GM19099 (cell line): Measurements from ENCODE around the gene NFATC3.

Source experiments
- POLR2A ChIP-seq: IDR thresholded peaks from 3 replicates; pipeline ENCODE4 v1.6.1; 2011; ENCODE audit warnings: low read depth; ENCODE audit not compliant: insufficient read length; ENCODE audit errors: extremely low read depth

NFATC3 gene

DNA sequence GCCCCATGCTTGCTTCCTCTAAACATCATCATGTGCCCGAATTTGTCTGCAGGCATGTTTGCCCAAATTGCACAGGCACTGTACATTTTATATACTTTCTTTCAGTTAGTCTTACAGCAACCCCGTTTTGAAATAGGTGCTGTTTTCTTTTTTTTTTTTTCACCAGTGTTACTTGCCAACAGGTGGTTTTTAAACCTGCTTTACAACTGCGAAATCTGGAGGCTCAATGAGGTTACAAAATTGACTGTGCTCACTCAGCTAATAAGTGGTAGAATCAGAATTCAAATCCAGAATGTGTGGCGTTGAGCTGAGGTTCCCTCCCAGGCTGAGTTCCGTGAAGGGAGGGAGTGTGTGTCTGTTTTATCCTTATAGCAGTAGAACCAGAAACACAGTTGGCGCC, 165.8 kb downstream of the NFATC3 start:
- TF ChIP-seq POLR2A = no peak

DNA sequence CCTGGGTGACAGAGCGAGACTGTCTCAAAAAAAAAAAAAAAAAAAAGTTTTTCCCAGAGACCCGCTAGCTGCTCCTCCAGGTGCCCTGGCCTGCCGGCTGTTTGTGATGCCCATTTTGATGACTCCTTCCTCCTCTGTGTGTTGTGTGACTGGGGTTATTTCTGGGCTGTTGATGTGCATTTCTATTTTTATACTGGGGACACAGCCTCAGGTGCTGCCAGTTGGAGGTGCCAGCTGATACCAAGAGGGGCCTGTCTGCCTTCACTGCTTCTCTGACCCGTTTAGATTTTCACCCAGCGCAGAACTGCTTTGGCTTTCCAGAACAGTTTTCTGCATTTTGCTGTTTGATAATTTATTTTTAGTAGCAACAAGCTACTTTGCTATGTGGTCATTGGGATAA, 166.7 kb downstream of the NFATC3 start:
- no peak for TF ChIP-seq POLR2A

DNA sequence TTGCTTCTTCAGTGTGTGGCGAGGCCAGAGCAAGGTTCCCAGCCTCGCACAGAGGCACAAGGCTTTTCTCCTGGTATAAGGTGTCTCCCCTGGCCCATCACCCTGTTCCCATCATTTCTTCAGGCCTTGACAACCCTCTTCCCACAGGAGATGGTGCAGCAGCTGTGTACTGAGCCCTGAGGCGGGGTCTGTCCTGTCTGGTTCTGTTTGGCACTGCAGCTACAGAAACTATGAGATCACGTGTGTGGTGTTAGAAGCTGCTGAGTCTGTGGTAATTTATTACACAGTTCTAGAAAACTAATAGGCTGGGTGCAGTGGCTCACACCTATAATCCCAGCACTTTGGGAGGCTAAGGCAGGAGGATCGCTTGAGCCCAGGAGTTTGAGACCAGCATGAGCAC, 167.2 kb downstream of the NFATC3 start:
- no peak for TF ChIP-seq POLR2A

DNA sequence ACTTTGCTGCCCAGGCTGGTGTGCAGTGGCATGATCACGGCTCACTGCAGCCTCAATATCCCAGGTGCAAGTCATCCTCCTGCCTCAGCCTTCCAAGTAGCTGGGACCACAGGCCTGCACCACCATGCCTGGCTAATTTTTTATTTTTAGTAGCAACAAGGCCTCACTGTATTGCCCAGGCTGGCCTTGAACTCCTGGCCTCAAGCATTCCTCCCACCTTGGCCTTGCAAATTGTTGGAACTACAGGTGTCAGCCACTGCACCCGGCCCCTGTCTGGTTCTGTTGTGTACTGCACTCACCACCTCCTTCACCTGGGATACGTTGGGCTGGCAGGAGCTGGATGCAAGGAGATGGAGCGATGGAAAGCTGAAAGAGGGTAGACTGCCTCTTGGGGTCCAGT, 168.6 kb downstream of the NFATC3 start:
- no peak for TF ChIP-seq POLR2A

DNA sequence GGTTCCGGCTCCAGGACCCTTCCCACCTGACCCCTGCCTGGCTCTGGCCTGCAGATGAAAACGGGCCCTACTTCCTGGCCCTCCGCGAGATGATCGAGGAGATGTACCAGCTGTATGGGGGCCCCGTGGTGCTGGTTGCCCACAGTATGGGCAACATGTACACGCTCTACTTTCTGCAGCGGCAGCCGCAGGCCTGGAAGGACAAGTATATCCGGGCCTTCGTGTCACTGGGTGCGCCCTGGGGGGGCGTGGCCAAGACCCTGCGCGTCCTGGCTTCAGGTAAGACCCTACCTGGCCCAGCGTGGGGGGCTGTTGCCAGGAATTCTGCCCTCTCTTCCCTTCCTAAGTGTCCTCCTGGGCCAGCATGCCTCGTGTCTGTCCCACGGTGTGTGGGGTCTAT, 170.5 kb downstream of the NFATC3 start:
- TF ChIP-seq POLR2A = no peak

DNA sequence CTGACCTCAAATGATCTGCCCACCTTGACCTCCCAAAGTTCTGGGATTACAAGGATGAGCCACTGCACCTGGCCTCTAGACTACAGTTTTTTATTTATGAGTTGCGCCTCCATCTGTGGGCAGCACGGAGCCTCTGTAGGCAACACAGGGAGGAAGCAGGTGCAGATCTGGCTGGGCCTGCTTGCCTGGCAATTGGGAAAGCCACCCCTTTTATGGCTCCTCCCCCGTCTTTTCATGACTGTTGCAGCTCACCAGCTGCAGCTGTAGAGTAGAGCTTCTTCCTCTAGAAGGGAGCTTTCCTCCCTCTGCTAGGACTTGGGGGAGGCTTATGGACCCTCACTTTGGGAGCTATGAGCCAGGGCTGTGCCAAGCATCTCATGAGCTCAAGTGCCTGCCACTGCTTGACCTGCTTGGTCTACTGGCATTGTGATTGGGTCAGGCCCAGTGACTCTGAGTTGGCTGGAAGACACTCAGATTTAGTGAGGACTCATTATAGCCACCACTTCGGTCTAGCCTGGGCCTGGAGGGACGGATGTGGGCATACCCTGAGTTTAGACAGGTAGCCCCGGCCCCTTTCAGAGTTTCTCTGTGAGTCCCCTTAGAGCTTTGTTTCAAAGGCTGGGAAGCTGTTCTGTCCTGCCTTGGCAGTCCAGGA, 172.2 kb downstream of the NFATC3 start:
- TF ChIP-seq POLR2A = no peak

DNA sequence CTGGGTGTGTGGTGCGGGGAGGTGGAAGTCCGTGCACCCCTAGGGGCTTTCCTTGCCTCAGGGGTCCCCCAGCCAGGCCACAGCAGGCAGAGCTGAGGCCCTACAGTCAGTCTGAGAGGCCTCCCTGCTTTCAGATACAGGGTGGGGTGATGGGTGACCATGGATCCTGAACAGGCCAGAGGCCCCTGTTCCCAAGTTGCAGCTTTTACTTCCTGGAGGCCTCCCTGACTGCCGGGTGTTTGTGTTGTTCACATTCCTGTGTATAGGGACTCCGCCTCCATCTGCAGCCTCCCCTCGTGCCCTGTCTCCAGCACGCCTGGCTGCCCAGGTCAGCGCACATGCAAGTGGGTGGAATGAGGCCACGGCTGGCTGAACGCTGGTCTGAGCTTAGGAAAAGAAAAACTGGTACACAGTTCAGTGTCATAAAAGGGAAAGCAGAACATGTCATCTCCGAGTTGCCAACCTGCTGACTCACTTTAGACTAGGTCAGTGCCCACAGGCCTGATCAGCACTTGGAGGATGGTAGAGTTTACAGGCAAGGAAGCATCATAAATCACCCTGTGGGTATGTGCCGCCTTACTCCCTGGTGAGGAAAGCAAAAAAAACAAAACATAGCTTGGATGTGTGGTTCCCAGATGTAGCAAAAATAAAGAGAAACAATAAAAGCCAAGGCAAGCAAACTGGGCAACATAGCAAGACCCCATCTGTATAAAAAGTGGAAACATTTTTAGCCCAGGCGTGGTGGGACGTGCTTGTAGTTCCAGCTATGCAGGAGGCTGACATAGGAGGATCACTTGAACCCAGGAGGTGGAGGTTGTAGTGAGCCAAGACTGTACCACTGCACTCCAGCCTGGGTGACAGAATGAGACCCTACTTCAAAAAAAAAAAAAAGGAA, 173.0 kb downstream of the NFATC3 start:
- no peak for TF ChIP-seq POLR2A

DNA sequence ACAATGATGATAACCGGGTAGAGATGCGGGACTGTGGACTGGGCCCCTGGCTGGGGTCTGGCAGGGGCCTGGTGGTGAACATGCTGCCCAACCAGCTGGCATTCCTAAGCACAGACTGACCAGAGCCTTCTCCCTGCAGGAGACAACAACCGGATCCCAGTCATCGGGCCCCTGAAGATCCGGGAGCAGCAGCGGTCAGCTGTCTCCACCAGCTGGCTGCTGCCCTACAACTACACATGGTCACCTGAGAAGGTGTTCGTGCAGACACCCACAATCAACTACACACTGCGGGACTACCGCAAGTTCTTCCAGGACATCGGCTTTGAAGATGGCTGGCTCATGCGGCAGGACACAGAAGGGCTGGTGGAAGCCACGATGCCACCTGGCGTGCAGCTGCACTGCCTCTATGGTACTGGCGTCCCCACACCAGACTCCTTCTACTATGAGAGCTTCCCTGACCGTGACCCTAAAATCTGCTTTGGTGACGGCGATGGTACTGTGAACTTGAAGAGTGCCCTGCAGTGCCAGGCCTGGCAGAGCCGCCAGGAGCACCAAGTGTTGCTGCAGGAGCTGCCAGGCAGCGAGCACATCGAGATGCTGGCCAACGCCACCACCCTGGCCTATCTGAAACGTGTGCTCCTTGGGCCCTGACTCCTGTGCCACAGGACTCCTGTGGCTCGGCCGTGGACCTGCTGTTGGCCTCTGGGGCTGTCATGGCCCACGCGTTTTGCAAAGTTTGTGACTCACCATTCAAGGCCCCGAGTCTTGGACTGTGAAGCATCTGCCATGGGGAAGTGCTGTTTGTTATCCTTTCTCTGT, 174.0 kb downstream of the NFATC3 start:
- TF ChIP-seq POLR2A = no peak

DNA sequence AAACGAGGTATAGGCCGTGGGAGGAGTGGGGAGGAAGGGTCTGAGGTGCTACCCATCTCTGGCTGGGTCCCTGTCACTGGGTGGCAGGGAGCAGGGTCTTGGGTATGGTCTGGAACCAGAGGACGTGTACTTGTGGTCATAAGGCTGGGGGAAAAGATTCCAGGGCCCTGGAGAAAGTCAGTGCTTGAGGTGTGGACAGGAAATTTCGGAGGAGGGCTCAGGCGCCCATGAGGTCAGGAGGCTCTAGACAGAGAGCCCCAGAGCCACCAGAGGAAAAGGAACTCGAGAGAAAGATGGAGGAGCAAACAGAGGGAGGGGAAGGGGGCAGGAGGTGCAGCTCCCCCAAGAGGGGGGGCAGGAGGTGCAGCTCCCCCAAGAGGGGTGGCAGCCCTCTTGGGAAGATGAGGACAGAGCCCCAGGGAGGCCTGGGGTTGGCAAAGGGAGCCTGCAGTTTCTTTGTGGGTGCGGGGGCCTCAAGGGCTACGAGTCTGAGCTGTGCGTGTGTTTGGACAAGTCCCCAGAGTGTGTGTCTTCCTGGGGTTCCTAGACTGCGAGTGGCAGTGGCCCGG, 178.5 kb downstream of the NFATC3 start:
- TF ChIP-seq POLR2A = no peak

DNA sequence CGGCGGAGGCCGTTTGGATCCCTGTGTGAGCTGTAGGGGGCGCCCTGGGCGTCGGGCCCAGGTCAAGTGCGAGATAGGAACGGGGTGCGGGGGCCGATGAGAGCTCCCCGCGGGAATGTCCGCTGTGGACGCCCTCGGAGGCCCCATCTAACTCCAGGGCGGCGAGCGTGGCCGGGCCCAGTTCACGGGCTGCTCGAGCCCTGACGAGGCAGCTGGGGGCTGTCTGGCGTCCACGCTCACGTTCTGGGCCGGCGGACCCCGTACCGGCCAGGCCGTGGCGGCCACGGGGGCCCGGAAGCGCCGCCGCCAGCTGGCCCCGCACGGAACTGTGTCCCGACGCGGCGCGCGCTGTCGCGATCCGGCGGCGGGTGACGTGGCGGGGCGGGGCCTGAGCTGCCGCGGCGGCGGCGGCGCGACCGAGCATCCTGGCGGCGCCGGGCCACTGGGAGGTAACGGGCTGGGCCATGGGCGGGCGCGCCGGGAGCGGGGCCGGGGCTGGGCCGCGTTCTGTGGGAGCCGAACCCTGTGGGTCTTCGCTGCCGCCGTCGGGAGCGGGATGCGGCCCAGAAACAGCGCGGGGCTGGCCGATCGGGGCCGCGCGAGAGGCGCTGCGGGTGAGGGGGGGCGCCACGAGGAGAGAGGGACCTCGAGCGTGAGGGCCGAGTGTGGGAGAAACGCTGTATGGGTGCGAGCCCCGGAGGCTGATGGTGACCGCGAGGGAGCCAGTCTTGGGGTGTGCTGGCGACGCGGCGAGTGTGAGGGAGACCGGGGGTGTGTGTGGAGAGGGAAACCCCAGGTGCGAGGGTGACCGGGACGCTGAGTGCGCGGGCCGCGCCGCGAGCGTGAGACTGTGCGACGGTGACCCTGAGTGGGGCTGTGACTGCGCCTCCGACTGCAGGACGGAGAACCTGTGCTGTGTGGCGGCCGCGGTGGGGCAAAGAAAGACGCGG, 179.2 kb downstream of the NFATC3 start, which contains the start of gene SLC7A6:
SLC7A6 (plus strand) TSS at position 399 of the 950 bp plus-strand sequence. CDS start 10,201 bp downstream, outside the sequence.
- TF ChIP-seq POLR2A = peak; percentile 75

DNA sequence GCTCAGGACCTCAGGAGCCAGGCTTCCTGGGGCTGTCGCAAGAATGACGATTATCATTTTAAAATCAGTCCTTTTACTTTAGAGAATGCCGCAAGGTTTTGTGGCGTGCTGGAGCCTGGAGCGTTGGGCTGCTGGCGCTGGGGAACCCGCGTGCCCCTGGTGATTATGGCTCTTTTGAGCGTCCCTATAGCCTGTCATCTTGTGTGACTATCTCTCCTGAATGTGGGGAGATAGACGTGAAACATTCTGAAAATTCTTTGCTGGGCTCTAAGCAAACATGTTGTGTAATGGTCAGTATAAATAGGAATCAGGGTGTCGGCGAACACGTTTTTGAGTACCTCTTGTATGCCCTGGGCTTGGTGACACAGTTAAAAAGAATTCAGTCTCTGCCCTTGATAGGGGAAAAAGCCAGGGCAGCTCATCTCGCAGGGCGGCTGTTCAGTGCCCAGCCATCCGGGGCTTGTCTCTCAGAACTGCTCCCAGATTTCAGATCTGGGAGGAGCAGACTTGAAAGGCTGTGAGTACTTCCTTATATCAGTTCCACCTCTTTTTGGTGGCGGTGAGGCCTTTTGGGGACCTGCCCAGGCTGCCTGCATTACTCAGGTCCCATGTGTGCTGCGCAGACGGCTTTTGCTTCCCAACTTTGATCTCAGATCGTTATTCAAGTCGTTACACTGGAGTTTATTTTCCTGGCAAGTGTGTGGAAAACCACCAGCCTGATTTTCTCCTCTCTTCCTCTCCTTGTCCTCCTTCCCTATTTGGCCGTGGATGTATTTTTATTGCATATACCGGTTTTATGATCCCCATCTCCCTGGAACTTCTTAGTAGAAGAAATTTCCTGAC, 180.1 kb downstream of the NFATC3 start:
- TF ChIP-seq POLR2A = peak; percentile 39

DNA sequence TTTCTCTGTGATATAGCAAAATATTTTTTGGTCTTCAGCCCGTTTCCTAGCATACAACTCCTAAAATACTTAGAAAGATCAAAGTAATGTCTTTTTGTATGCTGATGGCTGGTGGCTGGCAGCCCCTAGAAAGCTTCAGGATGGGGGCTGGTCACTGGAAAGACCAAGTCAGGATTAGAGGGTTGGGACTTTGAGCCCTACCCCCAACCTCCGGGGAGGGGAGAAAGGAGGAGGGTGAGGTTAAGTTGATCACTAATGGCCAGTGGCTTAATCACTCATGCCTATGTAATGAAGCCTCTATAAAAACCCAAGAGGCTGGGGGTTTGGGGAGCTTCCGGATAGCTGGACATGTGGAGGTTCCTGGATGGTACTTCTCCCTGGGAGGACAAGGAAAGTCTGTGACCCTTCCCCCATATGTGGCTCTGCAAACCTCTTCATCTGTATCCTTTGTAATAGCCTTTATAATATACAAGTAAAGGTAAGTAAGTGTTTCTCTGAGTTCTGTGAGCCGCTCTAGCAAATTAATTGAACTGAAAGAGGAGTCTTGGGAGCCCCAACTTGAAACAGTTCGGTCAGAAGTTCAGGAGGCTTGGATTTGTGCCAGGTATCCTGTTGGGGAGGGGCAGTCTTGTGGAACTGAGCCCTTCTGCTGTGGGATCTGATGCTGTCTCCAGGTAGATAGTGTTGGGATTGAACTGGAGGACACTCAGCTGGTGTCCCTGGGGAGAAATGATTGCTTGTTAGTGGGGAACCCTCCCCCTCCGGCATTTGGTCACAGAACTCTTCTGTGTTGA, 182.6 kb downstream of the NFATC3 start:
- no peak for TF ChIP-seq POLR2A
